Ishikawa (cell line): ENCODE data around the gene PNKP.

Experiments
- EGR1 ChIP-seq: IDR thresholded peaks from 2 replicates; pipeline ENCODE4 v1.6.1; 2012
- EP300 ChIP-seq: IDR thresholded peaks from 2 replicates; pipeline ENCODE4 v1.6.1; 2012; ENCODE audit warnings: borderline replicate concordance
- FOXM1 ChIP-seq: IDR thresholded peaks from 2 replicates; pipeline ENCODE4 v1.6.1; 2012; ENCODE audit warnings: low read depth, borderline replicate concordance
- NFIC ChIP-seq: IDR thresholded peaks from 2 replicates; pipeline ENCODE4 v1.6.1; 2012

- TF ChIP-seq NFIC = no peak
- TF ChIP-seq EP300 = no peak
- no peak for TF ChIP-seq EGR1
- no peak for TF ChIP-seq FOXM1
Observed at GRCh38 chr19:49855676-49856573, 11.5 kb downstream of the PNKP start.
